Small intestine (tissue), 7 donors: Measurements from ENCODE around the gene LCNL1. TPM values are rescaled to one million over a fixed set of nuclear protein-coding genes. Genes with fewer than 3 reads are reported as not detected.

Experiments
- DNase-seq, 2 donors: peaks; one replicate each; pipeline versions ENCODE4 v3.0.0 to v3.0.0-alpha.2; 2013
- FAIRE-seq: peaks from 2 replicates; lab custom pipeline; 2012; peaks lifted over from hg19 to GRCh38; lab: Jason Lieb, UNC
- H3K27ac ChIP-seq, 3 donors: one replicate each; pipeline ENCODE4 v1.5.1; 2013; ENCODE audit warnings: low read length in 2 of 3, mild to moderate bottlenecking in 2 of 3, control low read depth in 1 of 3, inconsistent platforms in 1 of 3, low read depth in 1 of 3, moderate library complexity in 1 of 3
- H3K27me3 ChIP-seq, 3 donors: one replicate each; pipeline ENCODE4 v1.6.1; 2013; ENCODE audit warnings: low read length in 3 of 3, inconsistent platforms in 1 of 3; ENCODE audit not compliant: control insufficient read depth in 3 of 3, insufficient read depth in 3 of 3
- H3K36me3 ChIP-seq, 3 donors: one replicate each; pipeline ENCODE4 v1.6.1; 2013; ENCODE audit warnings: low read length in 3 of 3, inconsistent platforms in 1 of 3, low read depth in 1 of 3, mild to moderate bottlenecking in 1 of 3, moderate library complexity in 1 of 3; ENCODE audit not compliant: control insufficient read depth in 3 of 3, insufficient read depth in 2 of 3
- H3K4me1 ChIP-seq, 3 donors: one replicate each; pipeline ENCODE4 v1.6.1; 2013; ENCODE audit warnings: low read length in 2 of 3, inconsistent platforms in 1 of 3, low read depth in 1 of 3, mild to moderate bottlenecking in 1 of 3, moderate library complexity in 1 of 3; ENCODE audit not compliant: control insufficient read depth in 3 of 3, insufficient read depth in 2 of 3
- H3K4me3 ChIP-seq, 3 donors: one replicate each; pipeline ENCODE4 v1.5.1; 2013; ENCODE audit warnings: low read length in 3 of 3, control low read depth in 1 of 3, inconsistent platforms in 1 of 3, low read depth in 1 of 3, mild to moderate bottlenecking in 1 of 3, moderate library complexity in 1 of 3
- H3K9me3 ChIP-seq, 2 donors: one replicate each; pipeline ENCODE4 v1.6.1; 2013; ENCODE audit warnings: low read depth in 1 of 2, low read length in 1 of 2; ENCODE audit not compliant: control insufficient read depth in 2 of 2, insufficient read depth in 1 of 2
- WGBS, 3 donors: extraction: QIAGEN DNeasy Blood & Tissue Kit; methylation state at CpG; one replicate each; pipeline ENCODE4 v1.1.7; 2013; 5-methylcytosine and 5-hydroxymethylcytosine counted together
- polyA plus RNA-seq, 4 donors: library from polyadenylated mRNA; stranded (reverse) in 3 of 4; unstranded in 1 of 4; fragments of 200-250 nt in 3 of 4; fragments of 120-200 nt in 1 of 4; gene quantifications; one replicate each; pipeline versions ENCODE4 v1.2.1 to v1.2.3, GENCODE V29; 2013
- donor health status: healthy with polysubstance abuse.
- donor health status: control.
- donor health status: control.
- donor health status: Bipolar disorder and iron deficiency.
- donor health status: healthy.

Gene LCNL1
- polyA plus RNA-seq, 4 donors = 0.07 to 0.16 TPM; not detected in 2

- H3K27me3 ChIP-seq = peaks cover 3 to 33% (median 6%) of the 10 kb centered on the region in 3 donors
- no peaks in the 10 kb centered on the region for H3K36me3 ChIP-seq
- no peak overlapping the region for H3K4me3 ChIP-seq
- DNase-seq (no peak), FAIRE-seq (no peak)
- 85 to 88% (median 87%) methylated on average over 16 of the region's 16 CpGs for WGBS, 3 donors
- H3K4me1 ChIP-seq = peaks cover 0 to 5% (median 0%) of the 10 kb centered on the region in 3 donors
- peak overlapping the region in 1 of 3 donors; percentile 45 for H3K27ac ChIP-seq
- no peaks in the 10 kb centered on the region for H3K9me3 ChIP-seq
These were observed 1.9 kb upstream of the LCNL1 start for GRCh38 chr9:136980669-136981478.

GRCh38 chr9:136981588-136982231, 1.1 kb upstream of the LCNL1 start:
- no peaks in the 10 kb centered on the region for H3K9me3 ChIP-seq
- H3K27me3 ChIP-seq = peaks cover 3 to 39% (median 6%) of the 10 kb centered on the region in 3 donors
- H3K4me3 ChIP-seq = no peak overlapping the region
- DNase-seq (no peak), FAIRE-seq (no peak)
- H3K27ac ChIP-seq = peak overlapping the region in 1 of 3 donors; percentile 45
- WGBS, 3 donors = 62 to 69% (median 64%) methylated on average over 17 of the region's 17 CpGs
- no peaks in the 10 kb centered on the region for H3K36me3 ChIP-seq
- H3K4me1 ChIP-seq = peaks cover 0 to 5% (median 0%) of the 10 kb centered on the region in 3 donors

- Histone ChIP-seq H3K27me3 (peaks cover 3 to 41% (median 6%) of the 10 kb centered on the region in 3 donors), H3K4me1 (peaks cover 0 to 5% (median 0%) of the 10 kb centered on the region in 3 donors), H3K36me3 (no peaks in the 10 kb centered on the region), H3K9me3 (no peaks in the 10 kb centered on the region), H3K4me3 (no peak overlapping the region), H3K27ac (no peak overlapping the region)
- DNase-seq (no peak), FAIRE-seq (no peak)
- 74 to 77% (median 77%) methylated on average over 9 of the region's 9 CpGs for WGBS, 3 donors
These were observed 374 bp downstream of the LCNL1 start for GRCh38 chr9:136983167-136983566.

GRCh38 chr9:136983656-136984314, 992 bp downstream of the LCNL1 start:
- DNase-seq (no peak), FAIRE-seq (no peak)
- no peak overlapping the region for H3K4me3 ChIP-seq
- WGBS, 3 donors = 79 to 86% (median 83%) methylated on average over 11 of the region's 11 CpGs
- peaks cover 0 to 5% (median 0%) of the 10 kb centered on the region in 3 donors for H3K4me1 ChIP-seq
- H3K36me3 ChIP-seq = no peaks in the 10 kb centered on the region
- H3K9me3 ChIP-seq = no peaks in the 10 kb centered on the region
- H3K27ac ChIP-seq = no peak overlapping the region
- H3K27me3 ChIP-seq = peaks cover 3 to 41% (median 6%) of the 10 kb centered on the region in 3 donors

- Histone ChIP-seq H3K27ac (no peak overlapping the region), H3K4me1 (peaks cover 0 to 5% (median 0%) of the 10 kb centered on the region in 3 donors), H3K27me3 (peaks cover 3 to 41% (median 6%) of the 10 kb centered on the region in 3 donors), H3K9me3 (no peaks in the 10 kb centered on the region), H3K36me3 (no peaks in the 10 kb centered on the region), H3K4me3 (no peak overlapping the region)
- FAIRE-seq (no peak), DNase-seq (no peak)
- 51 to 59% (median 59%) methylated on average over 17 to 29 of the region's 29 CpGs for WGBS, 3 donors
These were observed 1.8 kb downstream of the LCNL1 start for GRCh38 chr9:136984464-136985026.

- Histone ChIP-seq H3K36me3 (no peaks in the 10 kb centered on the region), H3K27ac (no peak overlapping the region), H3K4me1 (peaks cover 0 to 5% (median 0%) of the 10 kb centered on the region in 3 donors), H3K4me3 (no peak overlapping the region), H3K9me3 (no peaks in the 10 kb centered on the region), H3K27me3 (peaks cover 3 to 41% (median 6%) of the 10 kb centered on the region in 3 donors)
- no peak for FAIRE-seq
- 6 to 12% (median 8%) methylated on average over 41 to 48 of the region's 48 CpGs for WGBS, 3 donors
- DNase-seq = no peak
These were observed 2.3 kb downstream of the LCNL1 start for GRCh38 chr9:136985027-136985602.

GRCh38 chr9:136985853-136986252, 3.1 kb downstream of the LCNL1 start:
- Histone ChIP-seq H3K27me3 (peaks cover 3 to 37% (median 6%) of the 10 kb centered on the region in 3 donors), H3K4me3 (no peak overlapping the region), H3K9me3 (peaks cover 0 to 7% of the 10 kb centered on the region in 2 donors), H3K27ac (no peak overlapping the region), H3K36me3 (no peaks in the 10 kb centered on the region), H3K4me1 (peaks cover 0 to 5% (median 0%) of the 10 kb centered on the region in 3 donors)
- DNase-seq = no peak
- 22 to 26% (median 22%) methylated on average over 19 to 33 of the region's 33 CpGs for WGBS, 3 donors
- FAIRE-seq = no peak
